ENCODE measurements around the gene ALDH16A1. TPM values are rescaled to one million over a fixed set of nuclear protein-coding genes. Genes with fewer than 3 reads are reported as not detected.

Gene ALDH16A1
- total RNA-seq, 1 donor from 2014 or later = 46.0 TPM

DNA sequence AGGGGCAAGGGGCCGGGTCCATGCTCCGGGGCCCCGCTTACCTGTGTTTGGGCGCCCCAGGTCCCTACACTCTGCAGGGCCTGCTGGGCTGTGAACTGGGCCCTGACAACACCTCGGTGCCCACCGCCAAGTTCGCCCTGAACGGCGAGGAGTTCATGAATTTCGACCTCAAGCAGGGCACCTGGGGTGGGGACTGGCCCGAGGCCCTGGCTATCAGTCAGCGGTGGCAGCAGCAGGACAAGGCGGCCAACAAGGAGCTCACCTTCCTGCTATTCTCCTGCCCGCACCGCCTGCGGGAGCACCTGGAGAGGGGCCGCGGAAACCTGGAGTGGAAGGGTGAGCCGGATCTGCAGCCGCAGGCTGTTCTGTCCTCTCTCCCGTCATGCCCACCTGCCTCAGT is 61.1 kb downstream of the ALDH16A1 start:
- Mint-ChIP-seq H3K27me3 (no peaks in the 10 kb centered on the region), H3K9me3 (ENCODE audit: low read depth) (no peaks in the 10 kb centered on the region), H3K4me3 (ENCODE audit: low read depth) (peak overlapping the region; percentile 82), H3K36me3 (ENCODE audit: insufficient read depth) (peaks cover 8% of the 10 kb centered on the region), H3K4me1 (ENCODE audit: low read depth) (peaks cover 28% of the 10 kb centered on the region), H3K27ac (peak overlapping the region; percentile 67)
- TF ChIP-seq, protein P1, sequence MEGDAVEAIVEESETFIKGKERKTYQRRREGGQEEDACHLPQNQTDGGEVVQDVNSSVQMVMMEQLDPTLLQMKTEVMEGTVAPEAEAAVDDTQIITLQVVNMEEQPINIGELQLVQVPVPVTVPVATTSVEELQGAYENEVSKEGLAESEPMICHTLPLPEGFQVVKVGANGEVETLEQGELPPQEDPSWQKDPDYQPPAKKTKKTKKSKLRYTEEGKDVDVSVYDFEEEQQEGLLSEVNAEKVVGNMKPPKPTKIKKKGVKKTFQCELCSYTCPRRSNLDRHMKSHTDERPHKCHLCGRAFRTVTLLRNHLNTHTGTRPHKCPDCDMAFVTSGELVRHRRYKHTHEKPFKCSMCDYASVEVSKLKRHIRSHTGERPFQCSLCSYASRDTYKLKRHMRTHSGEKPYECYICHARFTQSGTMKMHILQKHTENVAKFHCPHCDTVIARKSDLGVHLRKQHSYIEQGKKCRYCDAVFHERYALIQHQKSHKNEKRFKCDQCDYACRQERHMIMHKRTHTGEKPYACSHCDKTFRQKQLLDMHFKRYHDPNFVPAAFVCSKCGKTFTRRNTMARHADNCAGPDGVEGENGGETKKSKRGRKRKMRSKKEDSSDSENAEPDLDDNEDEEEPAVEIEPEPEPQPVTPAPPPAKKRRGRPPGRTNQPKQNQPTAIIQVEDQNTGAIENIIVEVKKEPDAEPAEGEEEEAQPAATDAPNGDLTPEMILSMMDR (IDR thresholded peaks at IDR 0.05; ENCODE audit: unreplicated experiment) = no peak
- no peak for DNase-seq (ENCODE audit: low spot score, unreplicated experiment)

DNA sequence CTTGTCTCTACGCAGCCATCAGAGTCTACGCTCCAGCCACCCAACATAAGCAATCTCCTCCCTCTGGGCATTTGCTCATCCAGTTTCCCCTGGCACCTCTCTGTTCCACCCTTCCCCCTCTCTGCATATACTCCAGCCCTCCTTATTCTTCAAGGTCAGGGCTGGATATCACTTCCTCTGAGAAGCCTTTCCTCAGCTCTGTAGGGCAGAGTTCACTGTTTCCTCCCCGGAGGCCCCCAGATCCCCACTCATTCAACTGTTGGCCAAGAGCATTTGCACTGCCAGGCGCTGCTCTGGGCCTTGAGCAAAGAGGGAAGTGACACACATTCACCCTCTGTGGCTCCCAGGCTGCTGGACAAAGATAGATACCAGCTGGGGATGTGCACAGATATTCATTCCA is 62.7 kb downstream of the ALDH16A1 start:
- Mint-ChIP-seq H3K27me3 (no peaks in the 10 kb centered on the region), H3K36me3 (ENCODE audit: insufficient read depth) (peaks cover 17% of the 10 kb centered on the region), H3K27ac (no peak overlapping the region), H3K9me3 (ENCODE audit: low read depth) (no peaks in the 10 kb centered on the region), H3K4me1 (ENCODE audit: low read depth) (peaks cover 28% of the 10 kb centered on the region), H3K4me3 (ENCODE audit: low read depth) (peak overlapping the region; percentile 82)
- TF ChIP-seq, protein P1 (IDR thresholded peaks at IDR 0.05; ENCODE audit: unreplicated experiment) = no peak
- DNase-seq (ENCODE audit: low spot score, unreplicated experiment) = no peak

DNA sequence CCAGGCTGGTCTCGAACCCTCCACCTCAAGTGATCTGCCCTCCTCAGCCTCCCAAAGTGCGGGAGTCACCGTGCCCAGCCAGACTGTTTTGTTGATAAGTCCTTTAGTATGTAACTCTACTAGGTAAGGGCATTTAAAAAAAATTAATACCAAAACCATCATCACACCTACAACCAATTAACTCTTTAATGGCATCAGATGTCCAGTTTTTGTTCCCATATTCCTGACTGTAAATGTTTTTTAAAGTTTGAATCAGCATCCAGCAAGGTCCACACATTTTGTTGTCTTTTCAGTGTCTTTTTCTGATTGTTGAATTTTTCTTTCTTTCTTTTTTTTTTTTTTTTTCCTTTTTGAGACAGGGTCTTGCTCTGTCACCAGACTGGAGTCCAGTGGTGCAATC is 65.0 kb downstream of the ALDH16A1 start:
- DNase-seq (ENCODE audit: low spot score, unreplicated experiment) = no peak
- peaks cover 19% of the 10 kb centered on the region for H3K36me3 Mint-ChIP-seq (ENCODE audit: insufficient read depth)
- H3K27ac Mint-ChIP-seq = no peak overlapping the region
- H3K9me3 Mint-ChIP-seq (ENCODE audit: low read depth) = no peaks in the 10 kb centered on the region
- TF ChIP-seq, protein P1 (IDR thresholded peaks at IDR 0.05; ENCODE audit: unreplicated experiment) = no peak
- H3K27me3 Mint-ChIP-seq = no peaks in the 10 kb centered on the region
- H3K4me3 Mint-ChIP-seq (ENCODE audit: low read depth) = no peak overlapping the region
- H3K4me1 Mint-ChIP-seq (ENCODE audit: low read depth) = peaks cover 17% of the 10 kb centered on the region

Small RNAs within 50 kb of the gene (microRNA-seq; reads per million reads assigned to microRNA genes)
- gene MIR150 (ENCODE audit: borderline number of aligned reads, unreplicated experiment) = 3.6 reads per million

Other genes starting within 250 kb of the ALDH16A1 start
- gene SLC6A16, start 128.0 kb upstream of the ALDH16A1 start, total RNA-seq = 10.5 and 11.8 TPM in 2 replicates
- not detected in 2 replicates for gene CD37, start 117.8 kb upstream of the ALDH16A1 start, total RNA-seq
- 226 and 235 TPM in 2 replicates for gene TEAD2, start 90.8 kb upstream of the ALDH16A1 start, total RNA-seq
- gene DKKL1, start 89.3 kb upstream of the ALDH16A1 start, total RNA-seq = 3.6 and 5.2 TPM in 2 replicates
- gene KASH5, start 65.0 kb upstream of the ALDH16A1 start, total RNA-seq = not detected in 2 replicates
- not detected in 2 replicates for gene PTH2, start 29.8 kb upstream of the ALDH16A1 start, total RNA-seq
- not detected in 2 replicates for gene GFY, start 27.8 kb upstream of the ALDH16A1 start, total RNA-seq
- 0.29 TPM in 2 replicates for gene SLC17A7, start 11.7 kb upstream of the ALDH16A1 start, total RNA-seq
- gene PIH1D1, start 1.4 kb upstream of the ALDH16A1 start, total RNA-seq = 125 TPM in 2 replicates
- 0.96 and 1.1 TPM in 2 replicates for gene FLT3LG, start 21.0 kb downstream of the ALDH16A1 start, total RNA-seq
- gene RPL13A, start 34.4 kb downstream of the ALDH16A1 start, total RNA-seq = 2,665 and 2,783 TPM in 2 replicates
- gene RPS11, start 43.2 kb downstream of the ALDH16A1 start, total RNA-seq = 2,272 and 2,377 TPM in 2 replicates
- 153 and 169 TPM in 2 replicates for gene FCGRT, start 59.4 kb downstream of the ALDH16A1 start, total RNA-seq
- gene RCN3, start 74.8 kb downstream of the ALDH16A1 start, total RNA-seq = 43.4 and 58.0 TPM in 2 replicates
- 75.0 and 82.1 TPM in 2 replicates for gene NOSIP, start 127.3 kb downstream of the ALDH16A1 start, total RNA-seq
- 6.8 and 8.3 TPM in 2 replicates for gene PRRG2, start 128.1 kb downstream of the ALDH16A1 start, total RNA-seq
- 61.2 and 64.5 TPM in 2 replicates for gene PRR12, start 138.0 kb downstream of the ALDH16A1 start, total RNA-seq
- gene RRAS, start 186.9 kb downstream of the ALDH16A1 start, total RNA-seq = 2.6 and 3.9 TPM in 2 replicates
- gene SCAF1, start 189.0 kb downstream of the ALDH16A1 start, total RNA-seq = 83.2 and 90.7 TPM in 2 replicates
- gene IRF3, start 212.6 kb downstream of the ALDH16A1 start, total RNA-seq = 103 and 110 TPM in 2 replicates
- gene BCL2L12, start 212.7 kb downstream of the ALDH16A1 start, total RNA-seq = 58.5 and 59.0 TPM in 2 replicates
- gene PRMT1, start 224.0 kb downstream of the ALDH16A1 start, total RNA-seq = 299 and 306 TPM in 2 replicates
- gene ADM5, start 236.4 kb downstream of the ALDH16A1 start, total RNA-seq = 7.7 TPM in 2 replicates
- 49.9 and 53.1 TPM in 2 replicates for gene CPT1C, start 237.9 kb downstream of the ALDH16A1 start, total RNA-seq

All from progenitor cell of endocrine pancreas (in vitro differentiated cells).